K562 treated with DMSO at 1 percent for 4 hours (cell line): Measurements from ENCODE around the gene TTC33. TPM values are rescaled to one million over a fixed set of nuclear protein-coding genes. Genes with fewer than 3 reads are reported as not detected.

Experiments used
- total RNA-seq: library from RNA; unstranded; fragments of 300-600 nt; gene quantifications from 2 replicates; pipeline ENCODE4 v1.2.3, GENCODE V29; 2022; ENCODE audit not compliant: insufficient read depth

Gene TTC33, protein sequence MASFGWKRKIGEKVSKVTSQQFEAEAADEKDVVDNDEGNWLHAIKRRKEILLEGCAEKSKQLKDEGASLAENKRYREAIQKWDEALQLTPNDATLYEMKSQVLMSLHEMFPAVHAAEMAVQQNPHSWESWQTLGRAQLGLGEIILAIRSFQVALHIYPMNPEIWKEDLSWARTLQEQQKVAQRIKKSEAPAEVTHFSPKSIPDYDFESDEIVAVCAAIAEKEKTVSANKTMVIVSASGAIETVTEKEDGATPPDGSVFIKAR
- 5.2 and 5.6 TPM in 2 replicates for total RNA-seq

DNA sequence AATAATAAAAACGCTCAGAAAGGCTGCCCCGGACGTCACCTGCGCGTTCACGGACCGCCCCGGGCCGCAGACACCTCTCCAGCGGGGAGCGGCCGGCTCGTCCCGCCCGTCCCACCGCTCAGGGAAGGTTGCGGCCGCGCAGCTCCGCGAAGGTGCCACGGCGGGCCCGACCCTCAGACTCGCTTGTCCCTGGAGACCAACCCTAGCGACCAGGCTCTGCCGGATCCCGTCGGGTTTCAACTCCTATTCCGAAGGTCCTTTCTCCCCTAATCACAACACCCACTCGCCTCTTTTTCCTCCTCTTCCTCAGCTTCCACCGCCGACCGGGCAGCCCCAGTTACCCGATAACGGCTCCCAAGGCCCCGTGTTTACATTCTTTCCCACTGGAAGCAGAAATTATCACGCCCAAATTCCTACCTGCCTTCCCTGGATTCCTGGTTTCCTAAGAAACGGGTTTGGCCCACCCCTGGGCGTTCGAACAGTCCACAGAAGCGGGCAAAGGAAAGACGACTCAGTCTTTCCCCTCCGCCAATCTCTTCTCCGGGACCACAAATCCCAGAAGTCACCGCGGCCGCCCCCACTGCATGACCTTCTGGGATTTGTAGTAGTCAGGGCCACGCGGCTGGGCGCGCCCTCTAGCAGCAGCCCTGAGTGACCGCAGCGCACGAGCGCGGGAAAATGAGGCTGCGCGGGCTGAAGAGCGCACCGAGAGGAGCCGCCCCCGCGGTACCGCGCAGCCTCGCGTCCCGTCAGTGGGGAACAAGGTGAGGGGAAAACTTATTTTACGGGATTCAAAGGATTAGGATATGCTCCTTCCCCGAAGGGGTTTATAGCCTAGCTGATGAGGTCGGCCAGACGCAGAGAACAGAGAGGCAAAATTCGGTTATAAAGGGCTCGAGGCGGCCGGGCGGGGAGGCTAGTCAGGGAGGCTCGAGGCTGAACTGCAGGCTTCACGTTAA is at the start of gene TTC33:
Gene TTC33 (minus strand): TSS at position 555 of the 959 bp plus-strand sequence. CDS start 8,943 bp downstream, outside the sequence.

DNA sequence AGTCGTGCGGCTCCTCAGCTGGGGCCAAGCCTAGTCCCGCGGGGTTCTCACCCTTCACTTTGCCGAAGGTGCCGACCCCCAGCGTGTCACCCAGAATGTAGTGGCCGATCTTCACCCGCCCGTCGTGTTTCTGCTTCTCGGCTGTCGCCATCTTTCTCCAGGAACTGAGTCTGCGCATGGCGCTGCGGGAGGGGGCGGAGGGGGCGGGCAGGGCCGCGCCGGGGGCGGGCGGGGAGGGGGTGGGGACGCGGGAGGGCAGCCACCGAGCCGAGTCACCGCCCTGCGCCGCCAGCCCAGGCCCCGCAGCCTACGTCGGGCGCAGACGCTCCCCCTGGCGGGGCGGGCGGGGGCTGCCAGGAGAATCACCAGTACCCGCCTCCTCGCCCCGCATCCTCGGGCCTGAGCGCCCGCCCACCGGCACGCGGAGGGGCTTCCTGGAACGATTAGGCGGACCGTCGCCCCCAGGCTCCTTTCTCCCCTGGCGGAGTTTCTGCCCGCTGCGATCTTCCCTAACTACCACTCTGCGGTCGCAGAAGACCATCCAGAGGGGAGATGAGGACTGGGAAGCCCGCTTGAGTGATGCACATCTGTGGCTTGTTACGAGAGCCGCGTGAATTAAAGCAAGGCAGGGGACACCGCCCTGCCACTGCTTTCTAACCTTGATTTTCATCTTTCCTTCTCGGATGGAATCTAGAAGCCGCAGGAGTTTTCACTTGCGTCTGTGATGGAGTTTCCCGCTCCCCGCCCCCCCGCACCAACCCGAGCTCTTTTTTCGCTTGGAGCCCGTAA is 42.4 kb upstream of the TTC33 start, which contains the start of gene PRKAA1:
Gene PRKAA1 (minus strand): TSS at position 363 of the 789 bp plus-strand sequence. CDS start 185 bp downstream, at position 178.

DNA sequence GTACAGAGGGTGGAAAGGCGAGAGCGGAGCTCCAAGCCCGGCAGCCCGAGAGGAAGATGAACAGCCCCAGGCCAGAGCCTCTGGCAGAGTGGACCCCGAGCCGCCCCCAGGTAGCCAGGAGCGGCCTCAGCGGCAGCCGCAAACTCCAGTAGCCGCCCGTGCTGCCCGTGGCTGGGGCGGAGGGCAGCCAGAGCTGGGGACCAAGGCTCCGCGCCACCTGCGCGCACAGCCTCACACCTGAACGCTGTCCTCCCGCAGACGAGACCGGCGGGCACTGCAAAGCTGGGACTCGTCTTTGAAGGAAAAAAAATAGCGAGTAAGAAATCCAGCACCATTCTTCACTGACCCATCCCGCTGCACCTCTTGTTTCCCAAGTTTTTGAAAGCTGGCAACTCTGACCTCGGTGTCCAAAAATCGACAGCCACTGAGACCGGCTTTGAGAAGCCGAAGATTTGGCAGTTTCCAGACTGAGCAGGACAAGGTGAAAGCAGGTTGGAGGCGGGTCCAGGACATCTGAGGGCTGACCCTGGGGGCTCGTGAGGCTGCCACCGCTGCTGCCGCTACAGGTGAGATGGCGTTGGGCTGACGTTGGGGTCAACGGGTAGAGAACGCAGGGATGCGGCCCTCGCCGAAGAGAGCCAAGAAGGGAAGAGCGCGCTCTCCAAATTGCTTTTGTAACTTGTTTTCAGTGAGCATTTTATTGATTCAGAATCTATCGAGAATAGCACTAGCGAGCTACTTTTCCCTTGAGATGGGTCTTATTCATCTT is 75.7 kb downstream of the TTC33 start, which contains the start of gene PTGER4:
Gene PTGER4 (plus strand): TSS at position 3 of the 769 bp plus-strand sequence. CDS start 1,079 bp downstream, outside the sequence.

Other genes starting within 250 kb of the TTC33 start
- gene PTGER4, start 76.0 kb downstream of the TTC33 start, total RNA-seq = not detected in 2 replicates
- gene PRKAA1, start 42.4 kb upstream of the TTC33 start, total RNA-seq = 12.5 and 17.1 TPM in 2 replicates
- gene RPL37, start 79.3 kb upstream of the TTC33 start, total RNA-seq = 2,029 and 2,194 TPM in 2 replicates
- 3.1 and 7.3 TPM in 2 replicates for gene CARD6, start 85.4 kb upstream of the TTC33 start, total RNA-seq
- gene C7, start 153.5 kb upstream of the TTC33 start, total RNA-seq = not detected in 2 replicates